Naive B cell (primary cell): ENCODE measurements around the gene GFPT2. TPM values are rescaled to one million over a fixed set of nuclear protein-coding genes. Genes with fewer than 3 reads are reported as not detected.
A peak's percentile ranks its signal among the peaks of the same experiment; 100 is the strongest.

Source experiments
- ATAC-seq, 2 donors: fragments of 150-1000 bp; cut with Tn5 transposase; 2 replicates each; pipeline ENCODE4 v1.10.0; 2021; ENCODE audit warnings: low read depth in 2 of 2, mild to moderate bottlenecking in 2 of 2, moderate library complexity in 2 of 2
- DNase-seq: peaks from one replicate; pipeline ENCODE4 v3.0.0; 2022
- H3K27ac Mint-ChIP-seq, 6 donors: one replicate each; pipeline ENCODE4 v1.8.0; 2020 to 2022; ENCODE audit warnings: mild to moderate bottlenecking in 6 of 6, mixed read lengths in 6 of 6, moderate library complexity in 5 of 6, inconsistent platforms in 2 of 6
- H3K27me3 Mint-ChIP-seq, 3 donors: one replicate each; pipeline ENCODE4 v1.8.0; 2021 to 2022; ENCODE audit warnings: mixed read lengths in 3 of 3, mild to moderate bottlenecking in 1 of 3
- H3K36me3 Mint-ChIP-seq, 2 donors: one replicate each; pipeline ENCODE4 v1.8.0; 2020 to 2022; ENCODE audit warnings: mixed read lengths in 2 of 2, inconsistent platforms in 1 of 2, mild to moderate bottlenecking in 1 of 2
- H3K4me1 Mint-ChIP-seq, 3 donors: one replicate each; pipeline ENCODE4 v1.8.0; 2020 to 2022; ENCODE audit warnings: mixed read lengths in 3 of 3, inconsistent platforms in 1 of 3, mild to moderate bottlenecking in 1 of 3, moderate library complexity in 1 of 3
- H3K4me3 Mint-ChIP-seq, 8 donors: one replicate each; pipeline ENCODE4 v1.8.0; 2020 to 2022; ENCODE audit warnings: mild to moderate bottlenecking in 8 of 8, mixed read lengths in 8 of 8, moderate library complexity in 8 of 8, inconsistent platforms in 2 of 8
- H3K9me3 Mint-ChIP-seq, 7 donors: one replicate each; pipeline ENCODE4 v1.8.0; 2020 to 2022; ENCODE audit warnings: mixed read lengths in 7 of 7, mild to moderate bottlenecking in 5 of 7, inconsistent platforms in 2 of 7, moderate library complexity in 1 of 7
- polyA plus RNA-seq, 6 donors: library from polyadenylated mRNA; unstranded; fragments of 300-500 nt; fragmentation: Illumina TruSeq; gene quantifications; one replicate each; pipeline ENCODE4 v1.2.3, GENCODE V29; 2021; ENCODE audit warnings: low read depth in 6 of 6

GFPT2 gene
- under 1 TPM in 2 of 6 donors, not detected in 4; 0.08 to 0.10 TPM for polyA plus RNA-seq

- ATAC-seq (peak; percentile 86 to 87), DNase-seq (peak; percentile 76)
- H3K36me3 Mint-ChIP-seq = peaks cover 0 to 7% of the 10 kb centered on the region in 2 donors
- H3K27me3 Mint-ChIP-seq = peaks cover 42 to 71% (median 62%) of the 10 kb centered on the region in 3 donors
- H3K9me3 Mint-ChIP-seq = no peaks in the 10 kb centered on the region
- peak within 1 kb of the TSS; percentile 72 to 89 (median 82) for H3K4me3 Mint-ChIP-seq
- H3K27ac Mint-ChIP-seq = peak within 1 kb of the TSS in 2 of 6 donors; percentile 4 to 56
- peaks cover 8 to 9% (median 9%) of the 10 kb centered on the region in 3 donors for H3K4me1 Mint-ChIP-seq
These were observed at the start of gene GFPT2 for GRCh38 chr5:180353048-180353979. Gene GFPT2 (minus strand): TSS chr5:180353336. CDS start chr5:180353217, 119 bp downstream.

GRCh38 chr5:180402716-180403115, 49.6 kb upstream of the GFPT2 start:
- Mint-ChIP-seq H3K27me3 (peaks cover 22 to 33% (median 25%) of the 10 kb centered on the region in 3 donors), H3K36me3 (no peaks in the 10 kb centered on the region), H3K4me1 (no peaks in the 10 kb centered on the region), H3K4me3 (no peak overlapping the region), H3K27ac (no peak overlapping the region), H3K9me3 (peaks cover 0 to 8% (median 3%) of the 10 kb centered on the region in 7 donors)
- DNase-seq = no peak
- ATAC-seq = no peak

- ATAC-seq (no peak), DNase-seq (no peak)
- Mint-ChIP-seq H3K27ac (no peak overlapping the region), H3K9me3 (peaks cover 0 to 8% (median 3%) of the 10 kb centered on the region in 7 donors), H3K4me3 (no peak overlapping the region), H3K36me3 (no peaks in the 10 kb centered on the region), H3K27me3 (peaks cover 16 to 22% (median 16%) of the 10 kb centered on the region in 3 donors), H3K4me1 (no peaks in the 10 kb centered on the region)
These were observed 48.2 kb upstream of the GFPT2 start for GRCh38 chr5:180401229-180401907.

- Mint-ChIP-seq H3K27ac (no peak overlapping the region), H3K36me3 (no peaks in the 10 kb centered on the region), H3K9me3 (peaks cover 0 to 8% (median 3%) of the 10 kb centered on the region in 7 donors), H3K4me3 (no peak overlapping the region), H3K27me3 (peaks cover 12 to 19% (median 12%) of the 10 kb centered on the region in 3 donors), H3K4me1 (no peaks in the 10 kb centered on the region)
- ATAC-seq = no peak
- DNase-seq = no peak
These were observed 47.3 kb upstream of the GFPT2 start for GRCh38 chr5:180400416-180400815.

- Mint-ChIP-seq H3K27me3 (peaks cover 6 to 15% (median 9%) of the 10 kb centered on the region in 3 donors), H3K4me3 (peak overlapping the region in 1 of 8 donors; percentile 76), H3K9me3 (peaks cover 0 to 8% (median 3%) of the 10 kb centered on the region in 7 donors), H3K4me1 (no peaks in the 10 kb centered on the region), H3K27ac (no peak overlapping the region), H3K36me3 (no peaks in the 10 kb centered on the region)
- no peak for ATAC-seq
- DNase-seq = no peak
These were observed 46.5 kb upstream of the GFPT2 start for GRCh38 chr5:180399401-180400215.

- Mint-ChIP-seq H3K4me1 (no peaks in the 10 kb centered on the region), H3K9me3 (peaks cover 0 to 8% (median 3%) of the 10 kb centered on the region in 7 donors), H3K4me3 (no peak overlapping the region), H3K36me3 (no peaks in the 10 kb centered on the region), H3K27me3 (peaks cover 10 to 11% (median 11%) of the 10 kb centered on the region in 3 donors), H3K27ac (no peak overlapping the region)
- ATAC-seq (no peak), DNase-seq (no peak)
These were observed 43.8 kb upstream of the GFPT2 start for GRCh38 chr5:180396926-180397325.

GRCh38 chr5:180395540-180396274, 42.6 kb upstream of the GFPT2 start:
- Mint-ChIP-seq H3K36me3 (no peaks in the 10 kb centered on the region), H3K4me1 (no peaks in the 10 kb centered on the region), H3K4me3 (peak overlapping the region in 1 of 8 donors; percentile 62), H3K9me3 (peaks cover 0 to 2% (median 0%) of the 10 kb centered on the region in 7 donors), H3K27me3 (peaks cover 6 to 13% (median 11%) of the 10 kb centered on the region in 3 donors), H3K27ac (no peak overlapping the region)
- ATAC-seq (no peak), DNase-seq (no peak)

GRCh38 chr5:180394031-180394636, 41.0 kb upstream of the GFPT2 start:
- DNase-seq (no peak), ATAC-seq (no peak)
- Mint-ChIP-seq H3K27me3 (peaks cover 6 to 13% (median 11%) of the 10 kb centered on the region in 3 donors), H3K4me1 (no peaks in the 10 kb centered on the region), H3K9me3 (no peaks in the 10 kb centered on the region), H3K27ac (no peak overlapping the region), H3K4me3 (no peak overlapping the region), H3K36me3 (no peaks in the 10 kb centered on the region)

GRCh38 chr5:180391276-180391675, 38.1 kb upstream of the GFPT2 start:
- ATAC-seq = no peak
- H3K4me3 Mint-ChIP-seq = peak overlapping the region in 1 of 8 donors; percentile 16
- H3K4me1 Mint-ChIP-seq = no peaks in the 10 kb centered on the region
- peaks cover 6 to 13% (median 11%) of the 10 kb centered on the region in 3 donors for H3K27me3 Mint-ChIP-seq
- H3K36me3 Mint-ChIP-seq = no peaks in the 10 kb centered on the region
- no peak for DNase-seq
- H3K27ac Mint-ChIP-seq = no peak overlapping the region
- peaks cover 0 to 5% (median 0%) of the 10 kb centered on the region in 7 donors for H3K9me3 Mint-ChIP-seq

- no peak overlapping the region for H3K4me3 Mint-ChIP-seq
- no peak for DNase-seq
- H3K9me3 Mint-ChIP-seq = peaks cover 0 to 5% (median 0%) of the 10 kb centered on the region in 7 donors
- H3K27me3 Mint-ChIP-seq = peaks cover 4 to 13% (median 11%) of the 10 kb centered on the region in 3 donors
- ATAC-seq = no peak
- no peaks in the 10 kb centered on the region for H3K4me1 Mint-ChIP-seq
- H3K27ac Mint-ChIP-seq = peak overlapping the region in 1 of 6 donors; percentile 51
- H3K36me3 Mint-ChIP-seq = no peaks in the 10 kb centered on the region
These were observed 37.5 kb upstream of the GFPT2 start for GRCh38 chr5:180390441-180391190.

GRCh38 chr5:180389252-180390101, 36.3 kb upstream of the GFPT2 start:
- DNase-seq (no peak), ATAC-seq (no peak)
- H3K36me3 Mint-ChIP-seq = no peaks in the 10 kb centered on the region
- H3K27ac Mint-ChIP-seq = peak overlapping the region in 1 of 6 donors; percentile 81
- peaks cover 6 to 22% (median 17%) of the 10 kb centered on the region in 3 donors for H3K27me3 Mint-ChIP-seq
- no peak overlapping the region for H3K4me3 Mint-ChIP-seq
- H3K4me1 Mint-ChIP-seq = no peaks in the 10 kb centered on the region
- H3K9me3 Mint-ChIP-seq = peaks cover 0 to 5% (median 0%) of the 10 kb centered on the region in 7 donors
